ENCODE measurements around the gene PLEKHG5. TPM values are rescaled to one million over a fixed set of nuclear protein-coding genes. Genes with fewer than 3 reads are reported as not detected.

Gene PLEKHG5
- total RNA-seq, 1 experiment from 2014 or later: 42.8 TPM

DNA sequence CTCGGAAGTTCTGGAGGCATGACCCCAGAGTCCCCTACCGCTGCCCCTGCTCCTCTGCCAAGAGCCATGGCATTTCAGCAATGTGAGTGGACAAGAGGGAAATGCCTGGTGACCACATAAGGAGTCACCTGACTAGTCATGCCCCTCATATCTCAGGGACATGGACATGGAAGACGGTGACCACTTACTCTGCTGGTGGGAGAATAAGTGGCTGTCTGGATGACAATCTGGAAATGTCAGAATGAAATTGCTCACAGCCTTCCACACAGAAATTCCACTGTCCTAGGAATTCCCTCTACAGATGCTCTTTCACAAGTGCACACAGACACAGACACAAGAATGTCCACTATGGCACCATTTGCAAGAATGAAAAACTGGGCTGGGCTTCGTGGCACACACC, 24.3 kb upstream of the PLEKHG5 start:
- H3K36me3 ChIP-seq (ENCODE audit: low read depth, low read length): no peaks in the 10 kb centered on the region
- no TSS peak for BruUV-seq (replicated peaks)
- no peaks in the 10 kb centered on the region for H3K27me3 ChIP-seq (ENCODE audit: low read length)
- intact Hi-C loops (cut with micrococcal nuclease): no loop called here
- TF ChIP-seq, protein P1, sequence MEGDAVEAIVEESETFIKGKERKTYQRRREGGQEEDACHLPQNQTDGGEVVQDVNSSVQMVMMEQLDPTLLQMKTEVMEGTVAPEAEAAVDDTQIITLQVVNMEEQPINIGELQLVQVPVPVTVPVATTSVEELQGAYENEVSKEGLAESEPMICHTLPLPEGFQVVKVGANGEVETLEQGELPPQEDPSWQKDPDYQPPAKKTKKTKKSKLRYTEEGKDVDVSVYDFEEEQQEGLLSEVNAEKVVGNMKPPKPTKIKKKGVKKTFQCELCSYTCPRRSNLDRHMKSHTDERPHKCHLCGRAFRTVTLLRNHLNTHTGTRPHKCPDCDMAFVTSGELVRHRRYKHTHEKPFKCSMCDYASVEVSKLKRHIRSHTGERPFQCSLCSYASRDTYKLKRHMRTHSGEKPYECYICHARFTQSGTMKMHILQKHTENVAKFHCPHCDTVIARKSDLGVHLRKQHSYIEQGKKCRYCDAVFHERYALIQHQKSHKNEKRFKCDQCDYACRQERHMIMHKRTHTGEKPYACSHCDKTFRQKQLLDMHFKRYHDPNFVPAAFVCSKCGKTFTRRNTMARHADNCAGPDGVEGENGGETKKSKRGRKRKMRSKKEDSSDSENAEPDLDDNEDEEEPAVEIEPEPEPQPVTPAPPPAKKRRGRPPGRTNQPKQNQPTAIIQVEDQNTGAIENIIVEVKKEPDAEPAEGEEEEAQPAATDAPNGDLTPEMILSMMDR (conservative IDR thresholded peaks at IDR 0.05; ENCODE audit: low read depth, low read length): no peak
- no peak for TF ChIP-seq EZH2 (IDR thresholded peaks at IDR 0.05; ENCODE audit: low read length, unreplicated experiment)
- no peak for TF ChIP-seq EZH2phosphoT487 (IDR thresholded peaks at IDR 0.05; ENCODE audit: borderline replicate concordance, low read length)
- H3K4me1 ChIP-seq (ENCODE audit: insufficient read depth, low read length): peaks cover 6% of the 10 kb centered on the region; the same call in 1 of the 2 replicates
- ATAC-seq: no peak
- POLR2A ChIA-PET (ENCODE audit: unreplicated experiment): no interaction called here
- no peak for DNase-seq
- no peak overlapping the region for H3K4me3 ChIP-seq (ENCODE audit: low read length)
- no peaks in the 10 kb centered on the region for H3K9me2 ChIP-seq (replicated peaks; ENCODE audit: low read length)
- H3K27ac ChIP-seq (ENCODE audit: low read length): no peak overlapping the region
- H3F3A ChIP-seq (ENCODE audit: low read length, unreplicated experiment): no peaks in the 10 kb centered on the region
- no peaks in the 10 kb centered on the region for H3K9me3 ChIP-seq (ENCODE audit: low read length)
- H3K9ac ChIP-seq (ENCODE audit: low read length): no peak overlapping the region
- no peak overlapping the region for H3K4me2 ChIP-seq (ENCODE audit: low read length)
- H4K20me1 ChIP-seq (ENCODE audit: low read length): no peaks in the 10 kb centered on the region
- CTCF ChIA-PET: no interaction called here
- H2AFZ ChIP-seq (ENCODE audit: low read length): no peak overlapping the region
- H3K79me2 ChIP-seq (ENCODE audit: low read length): no peaks in the 10 kb centered on the region

DNA sequence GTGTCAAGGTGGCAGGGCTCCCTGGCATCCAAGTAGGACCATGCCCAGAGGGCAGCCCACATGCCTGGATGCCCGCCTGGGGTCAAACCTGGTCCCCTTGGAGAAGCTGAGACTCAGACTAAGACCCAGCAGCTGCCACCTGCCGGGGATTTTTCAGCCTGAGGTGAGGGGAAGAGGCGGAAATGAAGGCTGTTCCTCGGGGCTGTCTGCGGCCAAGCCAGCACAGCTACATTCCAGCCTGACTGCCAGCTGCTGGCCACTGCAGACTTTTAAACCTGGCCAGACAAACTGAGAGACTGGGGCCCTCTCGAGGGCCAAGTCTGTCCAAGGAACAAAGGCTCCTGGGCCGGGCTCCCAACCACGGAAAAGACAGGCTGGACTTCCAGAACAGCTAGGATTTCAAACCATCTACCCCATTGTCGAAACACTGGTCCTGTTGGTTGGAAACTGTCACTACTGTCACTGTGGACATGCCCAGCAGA, 21.9 kb upstream of the PLEKHG5 start:
- no TSS peak for BruUV-seq (replicated peaks)
- Histone ChIP-seq H3K9me3 (ENCODE audit: low read length) (no peaks in the 10 kb centered on the region), H3K36me3 (ENCODE audit: low read depth, low read length) (no peaks in the 10 kb centered on the region), H3K79me2 (ENCODE audit: low read length) (no peaks in the 10 kb centered on the region), H3K4me3 (ENCODE audit: low read length) (no peak overlapping the region), H3K4me2 (ENCODE audit: low read length) (no peak overlapping the region), H2AFZ (ENCODE audit: low read length) (no peak overlapping the region), H3K4me1 (ENCODE audit: insufficient read depth, low read length) (peaks cover 6% of the 10 kb centered on the region; the same call in 1 of the 2 replicates), H3K9ac (ENCODE audit: low read length) (no peak overlapping the region), H3F3A (ENCODE audit: low read length, unreplicated experiment) (no peaks in the 10 kb centered on the region), H4K20me1 (ENCODE audit: low read length) (no peaks in the 10 kb centered on the region), H3K27me3 (ENCODE audit: low read length) (no peaks in the 10 kb centered on the region), H3K27ac (ENCODE audit: low read length) (no peak overlapping the region), H3K9me2 (replicated peaks; ENCODE audit: low read length) (no peaks in the 10 kb centered on the region)
- ChIA-PET POLR2A (ENCODE audit: unreplicated experiment) (no interaction called here), CTCF (no interaction called here)
- ATAC-seq: no peak; the same call in 1 of the 2 replicates
- DNase-seq: no peak
- TF ChIP-seq, protein P1 (conservative IDR thresholded peaks at IDR 0.05; ENCODE audit: low read depth, low read length): no peak
- TF ChIP-seq EZH2phosphoT487 (IDR thresholded peaks at IDR 0.05; ENCODE audit: borderline replicate concordance, low read length) (no peak), EZH2 (IDR thresholded peaks at IDR 0.05; ENCODE audit: low read length, unreplicated experiment) (no peak)
- intact Hi-C loops (cut with micrococcal nuclease): no loop called here

DNA sequence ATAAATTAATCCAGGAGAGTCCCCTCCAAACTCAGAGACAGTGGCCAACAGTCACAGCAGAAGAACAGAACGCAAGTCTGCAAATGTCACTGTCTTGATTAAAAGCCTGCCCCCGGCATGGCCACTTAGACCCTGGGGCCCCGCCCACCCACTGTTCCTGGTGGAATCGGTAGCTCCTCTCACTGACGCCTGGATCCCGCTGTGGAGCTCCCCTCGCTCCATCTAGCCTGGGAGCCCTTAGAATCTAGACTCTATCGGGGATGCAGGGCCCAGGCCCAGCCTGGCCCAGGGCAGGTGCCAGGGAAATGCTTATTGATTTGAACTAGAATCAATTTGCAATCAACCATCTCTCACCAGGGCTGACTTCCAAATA, 21.4 kb upstream of the PLEKHG5 start:
- H3K4me2 ChIP-seq (ENCODE audit: low read length): no peak overlapping the region
- H2AFZ ChIP-seq (ENCODE audit: low read length): no peak overlapping the region
- ChIA-PET CTCF (no interaction called here), POLR2A (ENCODE audit: unreplicated experiment) (no interaction called here)
- H4K20me1 ChIP-seq (ENCODE audit: low read length): no peaks in the 10 kb centered on the region
- no peak for DNase-seq
- no peaks in the 10 kb centered on the region for H3K9me2 ChIP-seq (replicated peaks; ENCODE audit: low read length)
- H3K9ac ChIP-seq (ENCODE audit: low read length): no peak overlapping the region
- TF ChIP-seq, protein P1 (conservative IDR thresholded peaks at IDR 0.05; ENCODE audit: low read depth, low read length): no peak
- no peak for TF ChIP-seq EZH2 (IDR thresholded peaks at IDR 0.05; ENCODE audit: low read length, unreplicated experiment)
- no peak for TF ChIP-seq EZH2phosphoT487 (IDR thresholded peaks at IDR 0.05; ENCODE audit: borderline replicate concordance, low read length)
- peaks cover 6% of the 10 kb centered on the region; the same call in 1 of the 2 replicates for H3K4me1 ChIP-seq (ENCODE audit: insufficient read depth, low read length)
- H3K27me3 ChIP-seq (ENCODE audit: low read length): no peaks in the 10 kb centered on the region
- H3K27ac ChIP-seq (ENCODE audit: low read length): no peak overlapping the region
- ATAC-seq: no peak
- no peaks in the 10 kb centered on the region for H3K79me2 ChIP-seq (ENCODE audit: low read length)
- H3K9me3 ChIP-seq (ENCODE audit: low read length): no peaks in the 10 kb centered on the region
- no peaks in the 10 kb centered on the region for H3F3A ChIP-seq (ENCODE audit: low read length, unreplicated experiment)
- H3K4me3 ChIP-seq (ENCODE audit: low read length): no peak overlapping the region
- H3K36me3 ChIP-seq (ENCODE audit: low read depth, low read length): no peaks in the 10 kb centered on the region
- intact Hi-C loops (cut with micrococcal nuclease): no loop called here
- BruUV-seq (replicated peaks): no TSS peak

All from PC-3 (cell line).